Measurements from ENCODE around the gene RBBP8NL.
A peak's percentile ranks its signal among the peaks of the same experiment; 100 is the strongest.
"Not testable (repeated sequence)": the region's sequence is repeated elsewhere in the genome, so short reads cannot be mapped to it uniquely, and the experiment has no call there.

Gene RBBP8NL

DNA sequence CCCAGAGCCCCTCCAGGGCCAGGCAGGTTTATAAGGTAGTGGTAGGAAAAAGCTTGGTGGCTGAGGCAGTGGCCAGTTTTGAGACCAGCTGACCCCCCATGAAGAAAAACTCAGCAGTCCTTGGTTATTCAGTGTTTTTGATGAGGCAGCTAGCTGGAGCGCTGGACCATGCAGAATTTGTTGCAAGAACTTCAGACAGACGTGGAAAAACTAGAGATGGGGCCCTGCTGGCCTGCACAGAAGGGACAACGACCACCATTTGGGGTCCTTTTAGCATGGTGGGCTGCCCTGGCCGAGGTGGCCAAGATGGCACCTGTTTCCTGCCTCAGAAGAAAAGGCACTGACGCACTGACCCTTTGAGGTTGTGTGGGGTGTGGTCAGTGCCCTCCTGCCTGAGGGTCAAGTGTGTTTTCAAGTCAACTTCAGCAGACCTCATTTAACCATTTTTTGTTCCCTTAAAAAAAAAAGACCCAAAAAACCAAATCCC lies 37.7 kb downstream of the RBBP8NL start:
- DNase-seq: no peak

- DNase-seq: no peak
These were observed 38.3 kb downstream of the RBBP8NL start for GRCh38 chr20:62388839-62389600.

DNA sequence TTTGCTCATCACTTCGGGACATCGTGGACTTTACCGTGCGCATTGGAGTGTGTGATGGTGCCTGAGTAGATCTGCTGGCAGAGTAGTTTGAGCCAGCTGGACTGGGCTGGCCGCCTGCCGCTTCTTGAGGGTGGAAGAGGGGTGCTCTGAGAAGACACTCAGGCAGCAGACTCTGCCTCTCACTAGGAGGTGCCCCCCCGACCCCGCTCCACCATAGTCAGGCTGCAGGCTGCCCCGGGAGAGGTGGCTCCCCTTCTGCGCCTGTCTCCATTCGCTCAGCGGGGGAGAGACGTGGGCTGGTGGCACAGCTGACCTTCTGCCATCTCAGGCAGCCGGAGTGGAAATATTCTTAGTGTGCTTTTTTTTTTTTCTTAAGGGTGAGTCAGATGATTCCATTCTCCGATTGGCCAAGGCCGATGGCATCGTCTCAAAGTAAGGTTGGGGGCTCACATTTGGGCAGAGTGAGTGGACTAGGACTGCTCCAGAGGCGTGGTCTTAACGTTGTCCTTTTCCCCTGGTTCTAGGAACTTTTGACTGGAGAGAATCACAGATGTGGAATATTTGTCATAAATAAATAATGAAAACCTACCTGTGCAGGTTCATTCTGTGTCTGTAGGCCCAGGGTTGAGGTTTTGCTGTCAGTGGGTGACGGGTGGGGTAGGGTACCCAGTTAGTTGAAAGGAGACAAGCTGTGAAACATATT lies 39.3 kb downstream of the RBBP8NL start:
- DNase-seq: no peak

DNA sequence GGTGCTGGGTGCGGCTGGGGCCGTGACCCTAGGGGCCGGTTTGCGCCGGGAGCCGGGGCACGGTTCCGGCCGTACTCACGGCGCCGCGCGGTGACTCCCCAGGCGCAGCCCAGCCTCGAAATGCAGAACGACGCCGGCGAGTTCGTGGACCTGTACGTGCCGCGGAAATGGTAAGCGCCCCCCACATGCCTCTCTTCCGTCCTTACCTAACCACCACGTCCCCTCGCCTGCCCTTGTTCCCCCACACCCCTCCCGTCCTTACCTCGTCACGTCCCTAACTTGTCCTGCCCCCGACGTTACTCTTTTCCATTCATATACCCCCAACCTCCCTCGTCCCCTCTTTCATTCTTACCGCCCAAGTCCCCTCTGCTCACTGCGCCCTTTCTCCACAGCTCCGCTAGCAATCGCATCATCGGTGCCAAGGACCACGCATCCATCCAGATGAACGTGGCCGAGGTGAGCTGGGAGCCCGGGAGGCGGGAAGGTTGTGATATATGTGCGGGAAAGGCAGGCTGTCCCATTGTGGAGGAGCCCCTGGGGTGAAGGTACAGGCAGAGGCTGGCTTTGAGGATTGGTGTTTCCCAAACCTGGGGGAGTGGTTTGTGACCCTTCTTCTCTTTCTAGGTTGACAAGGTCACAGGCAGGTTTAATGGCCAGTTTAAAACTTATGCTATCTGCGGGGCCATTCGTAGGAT lies 40.0 kb downstream of the RBBP8NL start:
- DNase-seq: no peak

DNA sequence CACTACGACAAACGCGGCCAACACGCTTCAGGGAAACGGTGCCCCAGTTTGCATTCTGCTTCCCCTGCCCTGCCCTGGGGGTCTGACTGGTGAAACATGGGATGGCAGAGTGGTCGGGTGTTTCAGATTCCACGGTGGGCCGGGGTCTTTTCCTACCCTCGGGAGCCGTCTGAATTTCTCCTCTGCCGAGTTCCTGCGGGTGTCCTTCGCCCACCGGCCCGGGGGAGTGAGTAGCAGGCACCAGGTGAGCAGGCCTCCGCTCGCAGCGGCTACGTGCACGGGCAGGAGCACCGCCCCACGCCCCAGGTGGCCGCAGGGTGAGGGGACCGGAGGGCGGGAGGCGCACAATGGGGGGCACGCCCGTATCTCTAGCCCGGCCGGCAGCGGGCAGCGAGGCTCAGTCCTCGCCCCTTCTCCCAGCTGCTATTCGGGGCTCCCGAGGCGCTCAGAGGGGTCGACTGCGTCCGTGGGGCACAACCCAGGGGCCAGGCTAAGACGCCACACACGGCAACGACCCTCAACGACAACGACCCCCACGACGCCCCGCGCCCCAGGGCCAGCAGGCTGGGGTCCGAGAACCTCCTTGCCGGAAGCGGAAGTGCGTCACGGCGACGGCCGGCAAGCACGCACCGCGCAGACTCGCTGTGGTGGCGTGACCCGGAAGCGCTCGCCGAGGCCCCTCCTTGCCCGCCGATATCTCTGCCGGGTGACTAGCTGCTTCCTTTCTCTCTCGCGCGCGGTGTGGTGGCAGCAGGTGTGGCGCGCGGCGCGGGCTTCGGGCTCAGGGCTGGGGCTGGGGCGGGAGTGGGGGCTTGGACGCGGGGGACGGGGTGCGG lies 40.7 kb downstream of the RBBP8NL start, which contains the start of gene RPS21:
Gene RPS21 (plus strand): TSS at position 721 of the 836 bp plus-strand sequence. CDS start 236 bp downstream, outside the sequence.
- DNase-seq: peak; percentile 90

DNA sequence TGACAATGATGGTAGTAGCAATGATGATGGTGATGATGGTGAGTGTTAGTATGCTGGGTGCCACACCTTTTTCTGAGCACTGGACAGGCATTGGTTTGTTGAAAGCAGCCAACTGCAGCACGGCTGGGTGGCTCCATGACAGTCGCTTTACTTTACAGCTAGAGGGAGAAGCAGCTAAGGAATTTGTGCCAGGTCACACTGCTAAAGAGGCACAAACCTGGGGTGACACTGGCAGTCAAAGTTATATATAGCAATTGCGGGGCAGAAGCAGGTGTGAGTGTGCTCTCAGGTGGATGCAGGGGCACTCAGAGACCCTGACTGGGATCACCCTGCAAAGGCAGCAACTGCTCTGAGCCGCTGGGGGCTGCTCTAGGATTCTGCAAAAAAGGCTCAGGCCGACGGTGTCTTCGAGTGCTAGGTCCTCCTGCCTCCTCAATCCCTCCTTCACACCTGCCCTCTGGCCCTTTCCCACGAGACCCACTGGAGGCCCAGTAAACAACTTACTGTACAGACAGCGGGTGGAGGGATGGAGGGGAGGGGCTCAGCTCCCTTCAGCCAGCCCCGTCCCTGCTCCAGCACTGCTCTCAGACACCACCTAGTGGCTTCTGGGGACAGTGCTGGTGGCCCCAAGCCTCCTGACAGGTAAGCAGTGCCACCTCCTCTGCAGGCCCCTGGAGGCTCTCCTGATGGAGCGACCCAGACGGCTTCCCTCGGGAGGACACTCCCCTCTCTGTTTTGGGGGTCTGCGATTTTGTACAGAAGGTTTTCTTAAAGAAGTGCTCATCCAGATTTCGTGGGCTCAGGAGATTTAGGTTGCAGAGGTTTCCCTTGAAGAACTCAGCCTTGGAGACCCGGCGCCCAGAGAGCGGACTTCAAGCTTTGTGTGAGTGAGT lies 44.8 kb downstream of the RBBP8NL start:
- peak; percentile 60 for DNase-seq

DNA sequence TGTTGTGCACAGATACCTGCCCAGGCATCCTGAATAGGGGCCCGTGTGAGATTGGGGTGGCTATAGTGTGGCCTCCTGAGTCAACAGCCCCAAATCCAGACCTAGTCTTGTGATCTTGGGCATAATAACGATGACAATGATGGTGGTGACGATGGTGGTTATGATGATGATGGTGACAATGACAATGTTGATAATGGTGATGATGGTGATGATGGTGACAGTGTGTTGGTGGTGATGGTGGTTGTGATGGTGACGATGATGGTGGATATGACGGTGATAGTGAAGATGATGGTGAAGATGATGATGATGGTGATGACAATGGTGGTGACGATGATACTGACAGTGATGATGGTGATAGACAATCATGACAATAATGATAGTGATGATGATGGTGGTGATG lies 45.5 kb downstream of the RBBP8NL start:
- no peak for DNase-seq

DNA sequence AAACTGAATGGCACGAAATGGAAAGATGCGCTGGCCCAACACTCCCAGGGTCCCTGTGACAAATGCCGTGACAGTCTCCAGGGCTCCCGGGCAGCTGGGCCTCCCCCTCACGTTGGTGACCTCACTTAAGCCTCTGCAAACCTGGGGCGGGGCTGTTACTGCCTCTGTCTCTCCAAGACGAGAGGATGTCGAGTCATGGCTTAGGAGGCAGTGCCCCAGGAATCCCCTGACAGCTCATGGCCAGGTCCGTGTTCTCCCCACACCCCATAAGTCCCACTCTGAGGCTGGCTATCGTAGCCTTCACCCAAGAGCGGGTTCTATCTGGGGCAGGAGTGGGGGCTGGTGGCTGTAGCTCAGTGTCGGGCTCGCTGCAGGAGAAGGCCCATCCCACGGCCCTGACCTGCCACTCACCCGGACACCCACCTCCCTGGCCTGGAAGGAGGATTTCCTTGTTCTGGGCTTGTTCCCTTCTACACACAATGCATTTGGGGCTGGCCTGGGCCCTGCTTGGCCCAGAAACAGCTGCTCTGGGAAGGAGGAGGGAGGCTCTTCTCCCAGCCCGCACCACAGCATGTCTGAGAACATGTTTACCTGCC lies 46.0 kb downstream of the RBBP8NL start:
- DNase-seq: no peak

DNA sequence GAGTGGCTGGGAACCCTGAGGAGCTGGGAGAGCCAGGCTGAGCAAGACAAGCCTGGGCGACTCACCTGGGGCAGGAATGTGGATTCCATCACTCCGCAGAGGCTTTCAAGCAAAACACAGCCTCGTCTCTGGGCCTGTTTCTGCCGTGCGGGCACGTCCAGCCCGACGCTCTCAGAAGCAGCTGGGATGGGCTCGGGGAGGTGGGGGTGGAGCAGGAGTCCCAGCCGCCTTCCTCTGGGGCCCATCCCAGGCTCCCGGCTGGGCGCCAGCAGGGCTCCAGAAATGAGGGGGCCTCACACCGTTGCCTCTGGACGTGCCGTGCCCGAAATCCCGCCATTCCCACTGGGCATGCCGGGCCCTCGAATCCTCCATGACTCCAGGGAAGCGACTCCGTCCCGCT lies 49.1 kb downstream of the RBBP8NL start:
- no peak for DNase-seq

DNA sequence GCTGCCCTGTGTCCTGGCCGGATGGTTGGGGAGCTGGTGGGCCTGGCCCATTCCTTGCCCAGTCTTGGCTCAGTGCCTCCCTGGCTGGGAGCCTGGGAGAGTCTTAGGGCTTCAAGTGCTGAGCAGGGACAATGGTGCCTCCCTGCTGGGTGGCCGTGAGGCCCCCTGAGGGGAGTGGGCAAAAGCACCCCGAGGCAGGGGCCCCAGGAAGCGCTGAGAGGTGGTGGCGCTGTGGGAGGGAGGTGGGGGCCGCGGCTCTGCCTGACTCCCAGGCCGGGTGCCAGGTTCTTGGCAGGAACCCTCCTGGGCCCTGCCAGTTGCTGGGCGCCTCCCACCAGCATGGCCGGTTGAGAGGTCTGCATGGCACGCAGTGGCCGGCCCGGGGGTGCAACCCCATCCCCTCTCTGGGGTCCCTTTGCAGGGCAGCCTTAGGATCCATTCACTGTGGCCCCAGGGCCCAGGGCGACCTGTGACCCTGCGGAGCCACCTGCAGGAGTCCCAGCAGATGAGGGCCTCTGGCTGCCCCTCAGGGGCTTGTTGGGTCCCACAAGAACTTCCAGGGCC lies 49.6 kb downstream of the RBBP8NL start:
- peak; percentile 74 for DNase-seq

- DNase-seq: no peak
These were observed 50.3 kb downstream of the RBBP8NL start for GRCh38 chr20:62377064-62377461.

DNA sequence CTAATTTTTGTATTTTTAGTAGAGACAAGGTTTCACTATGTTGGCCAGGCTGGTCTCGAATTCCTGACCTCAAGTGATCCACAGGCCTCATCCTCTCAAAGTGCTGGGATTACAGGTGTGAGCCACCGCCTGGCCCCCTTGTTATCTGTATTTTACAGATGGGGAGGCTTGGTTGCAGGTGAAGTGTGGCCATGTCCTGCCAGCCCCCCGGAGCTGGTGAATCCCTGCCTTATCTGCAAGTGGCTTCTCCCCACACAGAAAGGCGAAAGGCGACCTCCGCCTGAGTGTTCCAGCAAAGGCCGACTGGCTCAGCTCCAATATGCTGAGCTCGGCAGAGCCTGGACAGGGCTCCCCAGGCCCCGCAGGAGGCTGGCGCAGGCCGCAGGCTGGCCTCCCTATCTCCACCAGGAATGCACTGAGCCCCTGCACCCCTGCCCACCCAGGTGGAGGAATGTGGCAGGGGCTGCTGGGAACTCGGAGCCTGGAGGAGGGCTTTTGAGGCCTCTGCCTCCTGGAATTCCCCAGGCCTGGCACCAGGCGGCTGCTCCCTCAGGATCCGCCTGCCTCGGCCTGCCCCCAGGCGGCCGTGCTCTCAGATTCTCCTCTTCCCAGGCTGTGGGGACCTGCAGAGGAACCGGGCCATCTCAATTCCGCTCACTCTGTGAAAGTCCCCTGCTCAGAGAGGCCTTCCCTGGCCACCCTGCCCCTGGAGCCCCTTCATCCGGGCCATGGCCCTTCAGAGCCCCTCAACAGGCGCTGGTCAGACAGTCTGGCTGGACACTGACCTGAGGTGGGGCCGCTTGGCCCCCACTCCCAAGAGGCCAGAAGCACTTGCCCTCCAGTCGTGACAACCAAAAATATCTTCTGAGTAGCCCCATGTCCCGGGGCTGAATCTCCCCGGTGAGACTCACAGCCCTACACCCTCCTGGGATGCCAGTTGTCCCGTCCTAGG lies 51.0 kb downstream of the RBBP8NL start:
- no peak for DNase-seq

- no peak for DNase-seq
These were observed 52.8 kb downstream of the RBBP8NL start for GRCh38 chr20:62374331-62375152.

- DNase-seq: not testable (repeated sequence)
These were observed 53.6 kb downstream of the RBBP8NL start for GRCh38 chr20:62373631-62374179.

GRCh38 chr20:62372042-62372993 lies 55.0 kb downstream of the RBBP8NL start:
- no peak for DNase-seq

- DNase-seq: no peak
These were observed 55.7 kb downstream of the RBBP8NL start for GRCh38 chr20:62371588-62372041.
